ENCODE measurements around the gene STRA6.

STRA6 gene

DNA sequence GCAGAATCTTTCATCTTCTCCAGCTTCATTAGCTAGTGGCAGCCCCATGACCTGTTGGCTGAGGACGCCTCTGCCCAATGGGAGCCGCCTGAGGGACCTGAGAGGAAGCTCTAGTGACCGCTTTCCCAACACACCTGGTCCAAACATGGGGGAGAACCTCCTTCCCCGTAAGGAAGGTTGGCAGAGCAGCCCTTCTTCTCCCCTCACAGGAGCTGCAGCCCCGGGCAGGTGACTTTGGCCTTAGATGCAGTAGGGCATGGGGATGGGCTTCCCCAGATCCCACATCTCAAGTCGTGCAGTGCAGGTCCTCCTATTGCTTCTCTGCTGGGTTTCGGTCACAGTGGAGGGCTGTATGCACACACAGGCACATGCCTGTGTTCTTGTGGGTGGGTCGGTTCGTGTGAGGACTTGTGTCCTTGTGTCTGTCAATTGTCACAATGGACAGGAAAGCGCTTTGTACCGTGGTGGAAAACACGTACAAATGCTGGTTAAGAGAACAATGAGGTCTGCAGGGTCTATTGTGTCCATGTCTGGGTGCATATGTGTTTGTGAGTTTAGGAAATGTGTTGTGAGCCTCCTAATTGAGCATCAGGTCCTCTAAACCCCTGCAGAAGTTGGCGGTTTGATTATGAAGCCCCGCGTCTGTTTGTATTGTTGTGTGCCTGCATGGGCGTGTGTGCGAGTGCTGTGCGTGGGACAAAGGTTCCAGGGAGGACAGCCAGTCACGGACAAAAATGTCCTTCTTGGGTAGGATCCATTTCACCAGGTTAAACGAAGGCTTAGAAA lies 70.8 kb downstream of the STRA6 start:
- no peak for DNase-seq (ENCODE audit: low read depth)

DNA sequence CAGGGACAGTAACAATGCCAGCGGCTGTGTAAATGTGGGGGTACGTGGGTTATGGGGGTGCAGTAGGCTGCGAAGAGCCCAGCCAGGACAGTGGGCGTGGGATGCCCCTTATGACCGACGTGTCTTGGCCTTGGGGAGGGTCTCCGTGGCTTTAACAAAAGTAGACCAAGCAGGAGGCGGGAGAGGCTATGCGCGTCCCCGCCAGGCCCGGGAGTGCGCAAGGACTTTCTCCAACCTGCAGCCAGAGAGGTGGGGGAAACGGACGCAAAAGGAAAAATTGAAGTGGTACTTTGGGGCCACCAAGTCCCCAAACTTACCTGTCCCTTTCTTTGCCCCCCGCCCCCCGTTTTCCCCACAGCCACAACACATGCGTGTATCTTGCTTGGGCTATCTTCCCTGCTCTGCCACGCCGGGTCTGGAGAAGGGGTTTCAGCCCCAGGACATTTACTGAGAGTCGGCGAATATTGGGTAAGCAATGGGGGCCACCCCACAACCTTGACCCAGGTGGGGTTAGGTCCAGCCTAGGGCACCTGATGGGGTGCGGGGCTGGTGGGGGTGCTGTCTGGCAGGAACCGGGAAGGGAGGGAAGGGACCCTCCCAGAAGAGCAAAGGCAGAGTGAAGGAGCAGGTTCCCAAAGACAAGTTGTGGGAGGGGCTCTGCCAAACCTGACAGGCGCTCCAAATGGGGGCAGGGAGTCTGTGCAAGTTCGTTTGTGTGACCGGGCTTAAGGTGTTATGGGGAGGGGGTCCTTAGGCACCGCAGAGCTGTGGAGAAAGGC lies 71.5 kb downstream of the STRA6 start:
- no peak for DNase-seq (ENCODE audit: low read depth)

DNA sequence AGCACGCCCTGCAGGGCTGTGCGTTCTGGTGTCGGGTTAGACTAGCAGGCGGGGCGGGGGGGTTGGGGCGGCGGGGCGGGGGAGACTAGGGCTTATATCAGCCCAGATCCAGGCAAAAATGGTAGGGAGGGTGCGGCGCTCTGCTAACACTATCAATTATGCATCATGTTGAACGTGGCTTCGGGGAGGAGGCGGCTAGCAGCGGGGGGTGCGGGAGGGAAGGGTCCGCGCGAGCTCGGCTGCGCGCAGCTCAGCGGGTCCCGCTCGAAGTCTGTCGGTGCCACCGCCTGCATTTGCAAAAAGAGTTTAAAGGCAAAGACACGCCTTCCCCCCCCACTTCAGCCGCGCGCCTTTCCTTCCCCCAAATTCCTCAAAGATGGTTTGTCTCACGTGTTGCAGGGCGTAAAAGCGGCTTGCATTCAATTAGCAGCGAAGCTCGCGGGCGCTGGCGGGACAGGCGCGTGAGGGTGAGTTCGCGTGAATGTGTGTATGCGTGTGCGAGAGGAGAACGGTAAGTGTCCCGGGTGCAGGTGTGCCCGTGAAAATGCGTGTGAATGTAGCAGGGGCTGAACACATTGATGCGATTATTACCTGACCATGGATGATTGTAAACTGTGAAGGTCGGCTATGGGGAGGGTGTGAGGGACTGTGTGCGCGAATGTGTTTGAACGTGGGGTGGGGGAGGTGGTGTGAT lies 72.3 kb downstream of the STRA6 start, which contains the start of gene ISLR2:
TSS of gene ISLR2 (plus strand) at position 432 of the 694 bp plus-strand sequence. CDS start 2,169 bp downstream, outside the sequence.
- no peak for DNase-seq (ENCODE audit: low read depth)

DNA sequence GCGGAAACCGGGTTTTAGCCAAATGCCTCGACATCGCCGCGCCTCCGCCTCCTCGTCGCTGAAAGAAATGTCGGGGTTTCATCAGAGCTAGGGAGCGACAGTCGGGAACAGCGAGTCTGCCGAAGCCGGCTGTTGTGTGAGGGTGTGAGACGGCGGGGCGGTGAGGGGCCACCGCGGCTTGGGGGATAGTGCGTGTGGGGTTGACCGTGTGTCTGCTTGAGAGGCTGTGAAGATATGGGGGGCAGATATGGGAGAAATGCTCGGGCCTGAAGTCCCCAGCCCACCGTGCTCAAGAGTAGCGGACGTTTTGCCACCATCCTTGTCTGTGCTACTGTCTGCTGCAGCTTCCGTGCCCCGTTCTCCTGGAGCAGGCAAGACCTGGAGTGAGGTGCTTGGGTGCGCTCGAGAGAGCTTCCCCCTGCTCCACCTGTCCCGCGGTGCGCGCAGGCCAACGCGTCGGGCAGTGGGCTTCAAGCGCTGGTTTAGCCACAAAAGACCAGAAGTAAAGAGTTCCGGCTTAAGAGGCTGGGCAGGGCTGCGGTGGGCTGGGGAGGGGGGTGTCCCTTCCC lies 72.9 kb downstream of the STRA6 start:
- DNase-seq (ENCODE audit: low read depth), result no peak

Measured in HS-5 (cell line).